Measurements from ENCODE around the gene TMEM114.

- TF ChIP-seq CTCF (IDR thresholded peaks at IDR 0.05) = no peak
- no peak for TF ChIP-seq ZFX (IDR thresholded peaks at IDR 0.05; ENCODE audit: borderline replicate concordance)
Observed at GRCh38 chr16:8533509-8533908, 56.8 kb downstream of the TMEM114 start.
